Naive B cell (primary cell): ENCODE results near the gene BCL11B. TPM values are rescaled to one million over a fixed set of nuclear protein-coding genes. Genes with fewer than 3 reads are reported as not detected.

Experiments used
- ATAC-seq, 2 donors: fragments of 150-1000 bp; cut with Tn5 transposase; 2 replicates each; pipeline ENCODE4 v1.10.0; 2021; ENCODE audit warnings: low read depth in 2 of 2, mild to moderate bottlenecking in 2 of 2, moderate library complexity in 2 of 2
- DNase-seq: peaks from one replicate; pipeline ENCODE4 v3.0.0; 2022
- H3K27ac Mint-ChIP-seq, 6 donors: one replicate each; pipeline ENCODE4 v1.8.0; 2020 to 2022; ENCODE audit warnings: mild to moderate bottlenecking in 6 of 6, mixed read lengths in 6 of 6, moderate library complexity in 5 of 6, inconsistent platforms in 2 of 6
- H3K27me3 Mint-ChIP-seq, 3 donors: one replicate each; pipeline ENCODE4 v1.8.0; 2021 to 2022; ENCODE audit warnings: mixed read lengths in 3 of 3, mild to moderate bottlenecking in 1 of 3
- H3K36me3 Mint-ChIP-seq, 2 donors: one replicate each; pipeline ENCODE4 v1.8.0; 2020 to 2022; ENCODE audit warnings: mixed read lengths in 2 of 2, inconsistent platforms in 1 of 2, mild to moderate bottlenecking in 1 of 2
- H3K4me1 Mint-ChIP-seq, 3 donors: one replicate each; pipeline ENCODE4 v1.8.0; 2020 to 2022; ENCODE audit warnings: mixed read lengths in 3 of 3, inconsistent platforms in 1 of 3, mild to moderate bottlenecking in 1 of 3, moderate library complexity in 1 of 3
- H3K4me3 Mint-ChIP-seq, 8 donors: one replicate each; pipeline ENCODE4 v1.8.0; 2020 to 2022; ENCODE audit warnings: mild to moderate bottlenecking in 8 of 8, mixed read lengths in 8 of 8, moderate library complexity in 8 of 8, inconsistent platforms in 2 of 8
- H3K9me3 Mint-ChIP-seq, 7 donors: one replicate each; pipeline ENCODE4 v1.8.0; 2020 to 2022; ENCODE audit warnings: mixed read lengths in 7 of 7, mild to moderate bottlenecking in 5 of 7, inconsistent platforms in 2 of 7, moderate library complexity in 1 of 7
- polyA plus RNA-seq, 6 donors: library from polyadenylated mRNA; unstranded; fragments of 300-500 nt; fragmentation: Illumina TruSeq; gene quantifications; one replicate each; pipeline ENCODE4 v1.2.3, GENCODE V29; 2021; ENCODE audit warnings: low read depth in 6 of 6

The BCL11B gene
- polyA plus RNA-seq, 6 donors from 2014 or later = 0.03 to 0.05 TPM; not detected in 4

DNA sequence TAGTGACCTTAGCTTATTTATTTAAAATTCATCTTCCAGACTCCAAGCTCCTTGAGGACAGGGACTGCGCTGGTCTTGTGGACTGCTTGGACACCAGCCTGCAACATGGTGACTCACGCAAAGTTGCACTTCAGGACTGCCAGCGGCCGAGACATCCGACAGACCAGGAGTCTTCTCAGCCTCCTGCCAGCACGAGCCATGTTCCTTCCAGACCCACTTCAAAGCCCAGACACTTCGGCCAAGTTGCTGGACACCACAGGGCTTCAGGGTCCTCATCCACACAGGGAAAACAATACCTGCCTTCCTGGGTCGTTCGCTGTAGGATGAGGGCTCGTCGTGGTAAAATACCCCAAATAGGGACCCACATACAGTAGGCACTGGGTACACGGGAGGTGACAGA lies 88.7 kb downstream of the BCL11B start:
- no peaks in the 10 kb centered on the region for H3K4me1 Mint-ChIP-seq
- H3K9me3 Mint-ChIP-seq = peaks cover 0 to 6% (median 2%) of the 10 kb centered on the region in 7 donors
- peaks cover 0 to 10% (median 0%) of the 10 kb centered on the region in 3 donors for H3K27me3 Mint-ChIP-seq
- no peak overlapping the region for H3K4me3 Mint-ChIP-seq
- H3K27ac Mint-ChIP-seq = no peak overlapping the region
- ATAC-seq (no peak), DNase-seq (no peak)
- H3K36me3 Mint-ChIP-seq = no peaks in the 10 kb centered on the region

DNA sequence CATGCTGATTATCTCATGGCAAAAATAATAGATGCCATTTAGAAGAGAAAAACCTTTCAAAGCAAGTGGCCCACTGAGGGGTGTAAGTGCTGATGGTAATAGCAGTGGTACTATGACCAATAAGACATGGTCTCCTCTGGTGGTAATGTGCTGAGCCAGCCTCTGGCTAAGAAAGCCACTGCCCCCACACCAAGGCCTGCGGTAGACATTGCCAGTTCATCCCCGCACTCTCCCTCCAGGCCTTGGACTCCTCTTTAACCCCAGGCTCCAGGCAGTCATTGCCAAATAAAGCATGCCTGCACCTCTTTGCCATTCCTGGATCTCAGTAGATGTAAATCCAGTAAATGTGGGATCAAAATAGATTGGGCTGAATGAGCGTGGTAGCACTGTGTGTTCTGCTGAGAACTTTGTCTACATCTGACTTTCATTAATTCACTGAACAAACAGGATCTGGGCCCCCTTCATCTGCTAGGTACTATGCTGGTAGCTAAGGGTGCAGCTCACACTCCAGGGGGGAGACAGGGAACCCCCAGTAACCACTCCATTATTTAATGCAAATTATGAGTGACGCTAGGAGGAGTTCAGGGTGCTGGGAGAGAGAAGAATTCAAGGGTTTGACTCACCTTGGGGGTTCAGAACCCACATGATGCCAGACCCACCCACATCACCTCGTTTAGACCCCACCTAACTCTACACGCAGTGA lies 89.3 kb downstream of the BCL11B start:
- H3K4me1 Mint-ChIP-seq = no peaks in the 10 kb centered on the region
- no peak overlapping the region for H3K4me3 Mint-ChIP-seq
- peaks cover 0 to 6% (median 2%) of the 10 kb centered on the region in 7 donors for H3K9me3 Mint-ChIP-seq
- H3K36me3 Mint-ChIP-seq = no peaks in the 10 kb centered on the region
- ATAC-seq (no peak), DNase-seq (no peak)
- H3K27ac Mint-ChIP-seq = no peak overlapping the region
- peaks cover 0 to 10% (median 0%) of the 10 kb centered on the region in 3 donors for H3K27me3 Mint-ChIP-seq

DNA sequence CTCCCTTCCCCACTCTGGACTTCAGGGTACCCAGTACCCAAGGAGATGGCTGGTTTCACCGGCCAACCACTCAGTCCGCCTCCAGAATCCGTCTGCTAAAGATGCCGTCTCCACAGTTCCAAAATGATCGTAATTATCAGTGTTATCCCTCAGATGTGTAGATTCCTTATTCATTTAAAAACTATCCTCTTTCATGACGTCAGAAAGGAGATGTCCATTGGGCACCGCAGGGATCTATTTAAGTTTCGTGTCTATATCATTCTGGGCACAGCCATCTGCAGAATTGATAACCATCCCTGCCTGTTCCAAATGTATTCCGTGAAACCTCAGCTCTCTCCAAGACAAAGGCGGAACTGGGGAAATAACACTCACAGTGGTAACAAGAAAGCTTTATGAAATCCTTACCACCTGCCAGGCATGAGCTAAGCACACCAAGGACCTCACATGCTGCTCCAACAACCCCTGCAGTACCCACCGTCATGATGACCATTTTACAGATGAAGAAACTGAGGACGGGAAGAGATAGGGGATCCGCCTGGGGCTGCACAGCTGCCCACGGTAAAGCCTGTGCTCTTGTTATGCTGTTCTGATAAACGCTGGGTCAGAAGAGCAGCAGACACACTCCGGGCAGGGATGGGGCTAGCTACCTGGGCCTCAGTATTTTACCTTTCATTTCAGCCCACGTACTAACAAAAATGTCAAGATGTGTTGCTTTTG lies 90.0 kb downstream of the BCL11B start:
- peaks cover 0 to 6% (median 2%) of the 10 kb centered on the region in 7 donors for H3K9me3 Mint-ChIP-seq
- H3K27ac Mint-ChIP-seq = no peak overlapping the region
- H3K27me3 Mint-ChIP-seq = peaks cover 0 to 10% (median 0%) of the 10 kb centered on the region in 3 donors
- ATAC-seq (no peak), DNase-seq (no peak)
- no peaks in the 10 kb centered on the region for H3K4me1 Mint-ChIP-seq
- no peak overlapping the region for H3K4me3 Mint-ChIP-seq
- H3K36me3 Mint-ChIP-seq = no peaks in the 10 kb centered on the region

DNA sequence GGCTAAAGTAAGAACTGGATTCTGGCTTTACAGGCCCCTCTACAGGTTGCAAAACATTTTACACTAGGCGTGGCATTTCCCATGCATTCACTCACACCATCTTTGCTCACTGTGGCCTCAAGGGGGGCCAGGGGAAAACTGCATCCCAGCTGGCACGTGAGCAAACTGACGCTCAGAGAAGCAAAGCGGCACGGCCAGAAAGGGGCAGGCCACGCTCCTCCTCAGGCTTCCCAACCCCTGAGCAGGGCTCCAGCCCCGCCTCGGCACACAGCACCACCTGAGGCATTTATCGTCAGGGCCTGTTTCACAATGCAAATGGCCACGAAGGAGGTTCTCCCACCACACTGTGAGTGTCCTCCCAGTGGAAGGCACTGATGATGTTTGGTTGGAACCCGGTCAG lies 90.8 kb downstream of the BCL11B start:
- Mint-ChIP-seq H3K27ac (no peak overlapping the region), H3K27me3 (peaks cover 0 to 10% (median 0%) of the 10 kb centered on the region in 3 donors), H3K4me3 (no peak overlapping the region), H3K9me3 (peaks cover 0 to 6% (median 2%) of the 10 kb centered on the region in 7 donors), H3K36me3 (no peaks in the 10 kb centered on the region), H3K4me1 (no peaks in the 10 kb centered on the region)
- DNase-seq = no peak
- ATAC-seq = no peak

DNA sequence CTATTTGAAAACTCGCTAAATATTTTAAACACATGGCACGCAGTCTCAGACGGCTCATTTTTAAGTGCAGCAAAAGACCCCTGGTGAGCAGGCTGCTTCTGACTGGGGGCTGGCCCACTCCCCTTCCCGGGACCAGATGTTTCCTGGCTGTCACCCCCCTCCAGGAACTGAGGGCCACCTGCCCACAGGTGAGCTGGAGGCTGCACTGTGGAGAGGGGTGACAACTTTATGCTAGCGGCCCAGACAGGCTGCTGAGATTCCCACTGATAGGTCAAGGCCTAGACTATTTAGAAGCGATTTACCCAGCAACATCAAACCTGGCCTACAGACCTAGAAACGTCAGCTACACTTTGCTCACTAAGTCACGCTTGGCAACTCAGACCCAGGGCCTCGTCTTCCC lies 92.1 kb downstream of the BCL11B start:
- Mint-ChIP-seq H3K4me3 (no peak overlapping the region), H3K4me1 (no peaks in the 10 kb centered on the region), H3K36me3 (no peaks in the 10 kb centered on the region), H3K27me3 (peaks cover 0 to 10% (median 0%) of the 10 kb centered on the region in 3 donors), H3K27ac (no peak overlapping the region), H3K9me3 (peaks cover 0 to 3% (median 0%) of the 10 kb centered on the region in 7 donors)
- ATAC-seq (no peak), DNase-seq (no peak)

DNA sequence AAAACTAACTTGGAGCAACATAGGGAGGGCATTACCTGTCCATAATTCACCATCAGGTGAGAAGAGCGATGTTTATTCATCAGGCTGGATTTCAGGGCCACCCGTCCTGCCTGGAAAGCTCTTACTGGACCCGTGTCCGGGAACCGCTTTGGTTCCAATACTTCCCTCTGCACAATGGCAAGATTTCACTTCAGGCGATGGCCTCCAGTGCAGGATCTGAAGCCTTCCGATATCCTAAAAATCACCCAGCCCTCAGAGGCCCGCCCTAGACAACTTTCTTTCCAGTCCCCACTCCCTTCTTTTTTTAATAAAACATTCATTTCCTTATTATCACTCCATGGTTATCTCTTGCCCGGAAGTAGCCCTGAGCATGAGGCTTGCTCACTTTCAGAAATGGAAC lies 92.5 kb downstream of the BCL11B start:
- no peak for DNase-seq
- no peak overlapping the region for H3K27ac Mint-ChIP-seq
- no peaks in the 10 kb centered on the region for H3K36me3 Mint-ChIP-seq
- H3K27me3 Mint-ChIP-seq = peaks cover 0 to 10% (median 0%) of the 10 kb centered on the region in 3 donors
- no peaks in the 10 kb centered on the region for H3K4me1 Mint-ChIP-seq
- ATAC-seq = no peak
- H3K9me3 Mint-ChIP-seq = peaks cover 0 to 3% (median 0%) of the 10 kb centered on the region in 7 donors
- no peak overlapping the region for H3K4me3 Mint-ChIP-seq

DNA sequence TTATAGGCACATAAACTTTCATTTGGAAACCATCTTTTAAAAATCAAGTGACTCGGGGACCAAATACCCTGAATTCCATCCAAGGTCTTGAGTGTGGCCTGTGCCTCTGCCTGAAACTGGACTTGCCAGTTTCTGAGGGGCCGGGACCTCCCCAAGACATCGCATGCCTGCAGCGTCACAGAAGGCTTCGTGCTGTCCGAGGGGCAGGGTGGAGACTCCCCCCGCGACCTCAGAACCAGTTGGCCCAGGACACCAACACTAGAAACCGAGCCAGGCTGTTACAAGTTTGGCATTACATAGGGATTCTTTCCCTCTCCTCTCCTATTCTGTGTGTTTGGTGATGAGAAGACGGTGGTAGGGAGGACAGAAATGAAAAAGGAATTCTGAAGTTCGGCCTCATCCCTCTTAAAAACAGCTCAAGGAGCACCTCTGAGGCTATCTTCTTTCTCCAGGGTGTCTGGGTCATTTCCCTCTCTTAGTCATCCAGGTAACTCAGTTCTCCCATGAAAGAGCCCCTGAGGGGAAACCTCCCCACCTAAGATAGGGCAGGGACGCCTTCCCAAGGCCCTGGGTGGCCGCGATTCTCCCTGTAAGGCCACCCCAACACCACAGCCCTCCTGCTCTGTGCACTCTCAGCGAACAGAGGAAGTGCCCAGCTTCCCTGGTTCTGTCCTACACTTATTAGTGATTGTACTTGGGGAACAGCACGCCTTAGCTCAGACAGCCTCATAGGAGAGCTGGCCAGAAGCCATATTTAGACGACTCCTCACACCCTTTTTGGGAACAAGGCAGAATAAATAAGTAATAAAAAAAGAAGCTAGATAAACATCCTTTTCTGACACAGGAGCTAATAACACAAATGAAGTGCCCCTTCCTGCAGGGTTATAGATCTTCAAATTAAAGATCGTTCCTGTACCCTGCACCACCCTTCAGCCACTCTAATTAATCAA lies 93.8 kb downstream of the BCL11B start:
- ATAC-seq = no peak
- Mint-ChIP-seq H3K36me3 (no peaks in the 10 kb centered on the region), H3K4me1 (no peaks in the 10 kb centered on the region), H3K27me3 (peaks cover 0 to 10% (median 0%) of the 10 kb centered on the region in 3 donors), H3K4me3 (no peak overlapping the region), H3K9me3 (peaks cover 0 to 4% (median 0%) of the 10 kb centered on the region in 7 donors), H3K27ac (no peak overlapping the region)
- no peak for DNase-seq

DNA sequence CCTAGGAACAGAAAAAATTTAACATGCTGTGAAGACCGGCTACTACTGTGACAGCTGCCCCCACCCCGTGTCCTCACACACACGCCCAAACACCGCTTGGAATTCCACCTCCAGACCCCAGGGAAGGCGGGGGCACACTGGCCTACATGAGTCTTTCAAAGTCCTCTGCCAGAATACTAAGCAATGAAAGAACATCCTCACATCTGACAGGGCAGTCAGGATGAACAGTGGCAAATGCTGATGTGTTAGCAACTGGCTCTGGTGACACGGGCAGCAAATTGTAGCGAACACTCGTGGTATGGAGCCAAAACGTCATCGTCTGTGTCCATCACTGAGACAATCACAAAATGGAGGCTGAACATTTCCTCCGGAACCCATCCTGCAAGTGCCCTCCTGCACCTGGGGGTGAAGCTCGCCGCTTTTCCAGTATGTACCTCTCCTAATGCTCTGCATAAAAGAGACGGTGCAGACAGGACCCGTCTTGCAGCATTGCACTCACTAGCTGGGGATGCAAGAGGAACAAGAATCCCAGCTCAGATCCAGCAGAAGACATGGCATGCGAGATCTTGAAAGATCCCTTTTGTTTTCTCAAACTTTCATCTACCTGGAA lies 94.8 kb downstream of the BCL11B start:
- no peak for DNase-seq
- Mint-ChIP-seq H3K27me3 (peaks cover 0 to 10% (median 0%) of the 10 kb centered on the region in 3 donors), H3K9me3 (peaks cover 0 to 5% (median 0%) of the 10 kb centered on the region in 7 donors), H3K36me3 (no peaks in the 10 kb centered on the region), H3K27ac (no peak overlapping the region), H3K4me3 (no peak overlapping the region), H3K4me1 (no peaks in the 10 kb centered on the region)
- no peak for ATAC-seq

DNA sequence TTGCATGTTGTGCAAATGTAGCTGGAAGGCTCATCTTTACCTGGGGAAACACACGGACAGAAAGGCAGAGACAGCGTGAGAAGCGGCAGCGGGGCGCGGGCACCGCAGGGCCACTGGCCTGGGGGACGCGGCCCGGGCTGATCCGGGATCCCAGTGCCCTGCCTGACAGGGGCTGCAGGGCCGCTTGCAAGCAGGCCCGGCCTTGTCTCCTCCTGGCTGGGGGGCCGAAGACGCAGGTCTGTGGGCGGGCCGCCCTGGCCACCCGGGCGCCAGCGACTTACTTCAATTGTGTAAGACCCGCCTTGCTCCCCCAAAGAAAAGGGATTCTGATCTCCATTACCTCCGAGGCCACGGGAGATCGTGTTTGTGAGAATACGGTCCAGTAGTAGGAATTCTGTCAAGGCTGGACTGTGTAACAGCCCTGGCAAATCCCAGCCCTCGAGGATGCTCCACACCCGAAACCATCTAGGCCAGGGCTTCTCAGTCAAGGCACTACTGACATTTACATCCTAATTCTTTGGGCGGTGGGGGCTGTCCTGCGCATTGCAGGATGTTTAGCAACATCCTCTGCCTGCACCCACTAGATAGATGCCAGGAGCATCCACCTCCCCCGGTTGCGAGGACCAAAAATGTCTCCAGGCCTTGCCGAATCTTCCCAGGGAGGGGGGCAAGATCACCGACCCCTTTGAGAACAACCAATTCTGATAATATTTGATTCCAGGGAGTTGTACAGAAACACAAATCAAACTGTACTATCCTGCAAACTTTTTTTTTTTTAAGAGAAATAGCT lies 95.6 kb downstream of the BCL11B start:
- Mint-ChIP-seq H3K4me3 (no peak overlapping the region), H3K4me1 (no peaks in the 10 kb centered on the region), H3K27ac (no peak overlapping the region), H3K36me3 (no peaks in the 10 kb centered on the region), H3K27me3 (peaks cover 0 to 10% (median 0%) of the 10 kb centered on the region in 3 donors), H3K9me3 (peaks cover 0 to 5% (median 0%) of the 10 kb centered on the region in 7 donors)
- ATAC-seq (no peak), DNase-seq (no peak)

DNA sequence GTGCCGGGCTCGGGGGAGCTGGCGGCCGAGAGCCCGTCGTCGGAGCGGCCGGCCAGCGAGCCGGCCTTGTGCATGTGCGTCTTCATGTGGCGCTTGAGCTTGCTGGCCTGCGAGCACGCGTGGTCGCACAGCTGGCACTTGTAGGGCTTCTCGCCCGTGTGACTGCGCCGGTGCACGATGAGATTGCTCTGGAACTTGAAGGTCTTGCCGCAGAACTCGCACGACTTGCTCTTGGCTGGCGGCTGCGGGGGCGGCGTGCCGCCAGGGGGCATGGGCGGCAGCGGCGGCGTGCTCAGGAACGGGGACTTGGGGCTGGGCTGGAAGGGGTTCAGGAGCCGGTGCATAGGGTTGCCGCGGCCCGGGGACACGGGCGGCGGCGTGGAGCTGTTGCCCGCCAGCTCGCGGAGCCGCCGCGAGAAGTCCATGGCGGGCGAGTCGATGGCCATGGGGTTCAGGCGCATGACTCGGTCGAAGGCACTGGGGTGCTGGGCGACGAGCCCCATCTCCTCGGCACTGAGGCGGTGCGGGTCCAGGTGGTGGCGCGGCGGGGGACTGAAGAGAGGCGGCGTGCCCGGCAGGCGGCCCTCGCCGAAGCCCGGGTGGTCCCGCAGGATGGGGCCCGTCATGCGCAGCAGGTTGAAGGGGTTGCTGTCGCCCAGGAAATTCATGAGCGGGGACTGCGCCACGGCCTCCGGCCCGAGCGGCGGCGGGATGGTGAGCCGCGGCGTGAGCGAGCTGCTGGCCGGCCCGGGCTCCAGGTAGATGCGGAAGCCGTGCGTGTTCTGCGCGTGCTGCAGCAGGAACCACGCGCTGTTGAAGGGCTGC lies 96.5 kb downstream of the BCL11B start:
- Mint-ChIP-seq H3K4me3 (no peak overlapping the region), H3K27me3 (peaks cover 0 to 10% (median 0%) of the 10 kb centered on the region in 3 donors), H3K4me1 (no peaks in the 10 kb centered on the region), H3K27ac (no peak overlapping the region), H3K9me3 (peaks cover 0 to 5% (median 0%) of the 10 kb centered on the region in 7 donors), H3K36me3 (no peaks in the 10 kb centered on the region)
- DNase-seq (no peak), ATAC-seq (no peak)

DNA sequence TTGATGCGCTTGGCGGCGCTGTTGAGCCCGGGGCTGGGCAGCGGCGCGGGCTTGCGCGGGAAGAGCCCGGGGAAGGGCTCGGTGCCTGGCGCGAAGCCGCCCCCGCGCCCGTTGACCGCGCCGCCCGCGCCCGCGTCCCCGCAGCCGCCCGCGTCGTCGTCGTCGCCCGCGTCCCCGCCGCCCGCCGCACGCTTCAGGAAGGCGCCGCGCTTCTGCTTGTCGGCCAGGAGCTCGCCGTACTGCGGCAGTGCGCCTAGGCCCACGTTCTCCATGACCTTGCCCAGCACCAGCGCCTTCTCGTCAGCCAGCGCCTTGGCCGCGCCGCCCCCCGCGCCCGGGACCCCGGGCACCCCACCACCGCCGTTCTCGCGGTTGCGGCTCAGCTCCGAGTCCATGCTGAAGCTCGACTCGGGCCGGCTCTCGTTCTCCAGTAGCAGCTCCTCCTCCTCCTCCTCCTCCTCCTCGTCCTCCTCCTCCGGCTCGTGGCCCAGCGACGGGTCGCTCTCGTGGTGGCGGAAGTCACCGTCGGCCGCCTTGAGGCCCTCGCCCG lies 97.2 kb downstream of the BCL11B start:
- H3K27me3 Mint-ChIP-seq = peaks cover 0 to 5% (median 0%) of the 10 kb centered on the region in 3 donors
- no peak for DNase-seq
- H3K27ac Mint-ChIP-seq = no peak overlapping the region
- H3K9me3 Mint-ChIP-seq = peaks cover 0 to 5% (median 0%) of the 10 kb centered on the region in 7 donors
- H3K4me3 Mint-ChIP-seq = no peak overlapping the region
- H3K4me1 Mint-ChIP-seq = no peaks in the 10 kb centered on the region
- ATAC-seq = no peak
- no peaks in the 10 kb centered on the region for H3K36me3 Mint-ChIP-seq
